ENCODE measurements around the gene NAIF1. TPM values are rescaled to one million over a fixed set of nuclear protein-coding genes. Genes with fewer than 3 reads are reported as not detected.

Gene NAIF1
- polyA plus RNA-seq, 1 of the 3 experiments (the other 2 are of a cell fraction) = 14.8 TPM

DNA sequence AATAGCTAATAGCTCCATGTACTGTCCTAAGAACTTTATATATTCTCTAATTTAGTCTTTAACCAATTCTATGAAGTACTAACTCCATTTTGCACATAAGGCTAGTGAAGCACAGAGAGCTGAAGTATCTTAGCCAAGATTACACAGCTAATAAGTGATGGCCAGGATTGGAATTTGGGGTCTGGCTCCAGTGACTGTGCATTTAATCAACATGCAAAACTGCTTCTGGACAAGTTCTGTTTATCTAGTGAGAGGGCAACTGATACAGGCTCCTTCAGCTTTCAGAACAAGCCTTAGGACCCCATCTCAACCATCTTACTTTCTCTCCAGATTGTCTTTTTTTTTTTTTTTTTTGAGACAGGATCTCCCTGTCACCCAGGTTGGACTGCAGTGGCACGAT lies 22.2 kb upstream of the NAIF1 start:
- H3K27ac ChIP-seq (ENCODE audit: low read depth in 2 of 2, low read length in 1 of 2) = no peak overlapping the region
- H3K9ac ChIP-seq = no peak overlapping the region
- H3K79me2 ChIP-seq (ENCODE audit: insufficient read depth) = peaks cover 93% of the 10 kb centered on the region
- no peaks in the 10 kb centered on the region for H3K9me3 ChIP-seq
- no peak overlapping the region for H2AFZ ChIP-seq (ENCODE audit: low read depth)
- no peaks in the 10 kb centered on the region for H3K9me2 ChIP-seq
- H3F3A ChIP-seq (replicated peaks; ENCODE audit: insufficient read depth) = peaks cover 19% of the 10 kb centered on the region
- ChIA-PET POLR2A (no interaction called here), CTCF (interaction anchor here (0.6 to 4.2 kb wide), 2 partner anchors 28 to 50 kb away, joined by 4 to 23 read pairs; no protein-coding TSS in a partner anchor)
- peaks cover 28 to 33% of the 10 kb centered on the region in 2 experiments for H3K4me1 ChIP-seq (ENCODE audit: control insufficient read depth in 1 of 2, insufficient read depth in 2 of 2, low read depth in 1 of 2, low read length in 1 of 2)
- WGBS (ENCODE audit: low lambda C conversion rate) = 90% methylated on average over 1 of the region's 1 CpG
- H3K36me3 ChIP-seq (replicated peaks in 1 of 2; ENCODE audit: control insufficient read depth in 1 of 2, insufficient read depth in 2 of 2, low read length in 1 of 2) = no peaks in the 10 kb centered on the region
- DNase-seq = no peak
- no peaks in the 10 kb centered on the region for H4K20me1 ChIP-seq (ENCODE audit: insufficient read depth)
- no peak overlapping the region for H3K4me2 ChIP-seq
- TF ChIP-seq, protein P1, sequence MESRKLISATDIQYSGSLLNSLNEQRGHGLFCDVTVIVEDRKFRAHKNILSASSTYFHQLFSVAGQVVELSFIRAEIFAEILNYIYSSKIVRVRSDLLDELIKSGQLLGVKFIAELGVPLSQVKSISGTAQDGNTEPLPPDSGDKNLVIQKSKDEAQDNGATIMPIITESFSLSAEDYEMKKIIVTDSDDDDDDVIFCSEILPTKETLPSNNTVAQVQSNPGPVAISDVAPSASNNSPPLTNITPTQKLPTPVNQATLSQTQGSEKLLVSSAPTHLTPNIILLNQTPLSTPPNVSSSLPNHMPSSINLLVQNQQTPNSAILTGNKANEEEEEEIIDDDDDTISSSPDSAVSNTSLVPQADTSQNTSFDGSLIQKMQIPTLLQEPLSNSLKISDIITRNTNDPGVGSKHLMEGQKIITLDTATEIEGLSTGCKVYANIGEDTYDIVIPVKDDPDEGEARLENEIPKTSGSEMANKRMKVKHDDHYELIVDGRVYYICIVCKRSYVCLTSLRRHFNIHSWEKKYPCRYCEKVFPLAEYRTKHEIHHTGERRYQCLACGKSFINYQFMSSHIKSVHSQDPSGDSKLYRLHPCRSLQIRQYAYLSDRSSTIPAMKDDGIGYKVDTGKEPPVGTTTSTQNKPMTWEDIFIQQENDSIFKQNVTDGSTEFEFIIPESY (IDR thresholded peaks at IDR 0.05; ENCODE audit: borderline replicate concordance, low read depth) = no peak
- TF ChIP-seq NFIC (IDR thresholded peaks at IDR 0.05; ENCODE audit: borderline replicate concordance) (no peak), ELF1 (IDR thresholded peaks at IDR 0.05) (no peak)
- no peaks in the 10 kb centered on the region for H3K27me3 ChIP-seq (ENCODE audit: insufficient read depth)
- H3K4me3 ChIP-seq (ENCODE audit: low read depth in 2 of 2, low read length in 1 of 2) = no peak overlapping the region

DNA sequence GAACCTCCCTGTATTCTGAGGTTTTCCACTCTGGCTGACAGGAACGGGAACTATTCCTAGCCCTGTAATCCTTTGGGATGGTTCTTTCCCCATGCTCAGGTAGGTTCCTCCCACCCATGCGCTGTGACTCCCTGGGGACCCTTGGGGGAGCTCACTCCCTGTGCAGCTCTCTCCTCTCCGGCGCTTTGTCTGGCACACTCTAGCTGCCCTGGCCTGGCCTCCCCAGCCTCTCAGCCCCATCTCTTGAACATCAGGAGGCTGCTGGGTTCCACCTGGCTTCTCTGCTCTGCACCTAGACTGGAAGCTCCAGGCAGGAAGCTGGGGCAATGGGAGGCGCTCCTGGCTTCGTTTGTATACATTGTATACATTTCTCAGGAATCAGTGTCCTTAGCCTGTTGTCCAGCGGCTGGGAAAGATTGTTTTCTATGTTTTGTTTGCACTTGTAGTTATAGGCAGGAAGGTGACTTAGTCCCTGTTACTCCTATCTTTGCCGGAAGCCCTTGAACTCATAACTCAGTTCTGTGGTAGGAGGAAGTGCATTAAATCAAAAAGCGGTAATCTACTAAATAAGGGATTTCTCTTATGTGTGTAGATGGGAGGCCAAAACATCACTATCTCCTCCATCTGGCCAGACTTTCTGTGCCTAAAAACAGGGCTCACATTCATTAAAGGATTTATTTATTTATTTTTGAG lies 21.3 kb upstream of the NAIF1 start:
- Histone ChIP-seq H3K79me2 (ENCODE audit: insufficient read depth) (peaks cover 98% of the 10 kb centered on the region), H3K27me3 (ENCODE audit: insufficient read depth) (no peaks in the 10 kb centered on the region), H3K4me3 (ENCODE audit: low read depth in 2 of 2, low read length in 1 of 2) (no peak overlapping the region), H3K9me2 (no peaks in the 10 kb centered on the region), H3K27ac (ENCODE audit: low read depth in 2 of 2, low read length in 1 of 2) (no peak overlapping the region), H3K4me2 (no peak overlapping the region), H3K36me3 (replicated peaks in 1 of 2; ENCODE audit: control insufficient read depth in 1 of 2, insufficient read depth in 2 of 2, low read length in 1 of 2) (no peaks in the 10 kb centered on the region), H3K9ac (no peak overlapping the region), H2AFZ (ENCODE audit: low read depth) (no peak overlapping the region), H4K20me1 (ENCODE audit: insufficient read depth) (no peaks in the 10 kb centered on the region), H3K9me3 (no peaks in the 10 kb centered on the region), H3F3A (replicated peaks; ENCODE audit: insufficient read depth) (peaks cover 12% of the 10 kb centered on the region), H3K4me1 (ENCODE audit: control insufficient read depth in 1 of 2, insufficient read depth in 2 of 2, low read depth in 1 of 2, low read length in 1 of 2) (peaks cover 22 to 27% of the 10 kb centered on the region in 2 experiments)
- no peak for DNase-seq
- POLR2A ChIA-PET = no interaction called here
- CTCF ChIA-PET = interaction anchor here (1.1 to 4.2 kb wide), 2 partner anchors 14 to 29 kb away, joined by 3 to 23 read pairs; no protein-coding TSS in a partner anchor
- 84% methylated on average over 9 of the region's 9 CpGs for WGBS (ENCODE audit: low lambda C conversion rate)
- TF ChIP-seq FOSL2 (IDR thresholded peaks at IDR 0.05; ENCODE audit: borderline replicate concordance, low read depth) (no peak), SIN3A (IDR thresholded peaks at IDR 0.05; ENCODE audit: borderline replicate concordance, low read depth, low read length) (no peak), SMC3 (IDR thresholded peaks at IDR 0.05; ENCODE audit: low read depth, low read length) (no peak), RFX5 (IDR thresholded peaks at IDR 0.05; ENCODE audit: low read length) (no peak), NRF1 (IDR thresholded peaks at IDR 0.05; ENCODE audit: low read depth, low read length) (no peak), JUND (IDR thresholded peaks at IDR 0.05) (no peak), FOXM1 (IDR thresholded peaks at IDR 0.05; ENCODE audit: low read depth) (no peak), NFIC (IDR thresholded peaks at IDR 0.05; ENCODE audit: borderline replicate concordance) (no peak), RAD21 (IDR thresholded peaks at IDR 0.05; ENCODE audit: low read length) (no peak), EP300 (IDR thresholded peaks at IDR 0.05; ENCODE audit: borderline replicate concordance in 1 of 2, low read depth in 1 of 2, low read length in 1 of 2) (no peak), YY1 (IDR thresholded peaks at IDR 0.05; ENCODE audit: low read depth) (no peak), MEF2A (IDR thresholded peaks at IDR 0.05; ENCODE audit: borderline replicate concordance, low read depth) (no peak), TEAD4 (IDR thresholded peaks at IDR 0.05; ENCODE audit: borderline replicate concordance, insufficient read depth) (no peak)
- TF ChIP-seq, protein P2, sequence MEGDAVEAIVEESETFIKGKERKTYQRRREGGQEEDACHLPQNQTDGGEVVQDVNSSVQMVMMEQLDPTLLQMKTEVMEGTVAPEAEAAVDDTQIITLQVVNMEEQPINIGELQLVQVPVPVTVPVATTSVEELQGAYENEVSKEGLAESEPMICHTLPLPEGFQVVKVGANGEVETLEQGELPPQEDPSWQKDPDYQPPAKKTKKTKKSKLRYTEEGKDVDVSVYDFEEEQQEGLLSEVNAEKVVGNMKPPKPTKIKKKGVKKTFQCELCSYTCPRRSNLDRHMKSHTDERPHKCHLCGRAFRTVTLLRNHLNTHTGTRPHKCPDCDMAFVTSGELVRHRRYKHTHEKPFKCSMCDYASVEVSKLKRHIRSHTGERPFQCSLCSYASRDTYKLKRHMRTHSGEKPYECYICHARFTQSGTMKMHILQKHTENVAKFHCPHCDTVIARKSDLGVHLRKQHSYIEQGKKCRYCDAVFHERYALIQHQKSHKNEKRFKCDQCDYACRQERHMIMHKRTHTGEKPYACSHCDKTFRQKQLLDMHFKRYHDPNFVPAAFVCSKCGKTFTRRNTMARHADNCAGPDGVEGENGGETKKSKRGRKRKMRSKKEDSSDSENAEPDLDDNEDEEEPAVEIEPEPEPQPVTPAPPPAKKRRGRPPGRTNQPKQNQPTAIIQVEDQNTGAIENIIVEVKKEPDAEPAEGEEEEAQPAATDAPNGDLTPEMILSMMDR (IDR thresholded peaks at IDR 0.05) = no peak
- TF ChIP-seq, protein P3, sequence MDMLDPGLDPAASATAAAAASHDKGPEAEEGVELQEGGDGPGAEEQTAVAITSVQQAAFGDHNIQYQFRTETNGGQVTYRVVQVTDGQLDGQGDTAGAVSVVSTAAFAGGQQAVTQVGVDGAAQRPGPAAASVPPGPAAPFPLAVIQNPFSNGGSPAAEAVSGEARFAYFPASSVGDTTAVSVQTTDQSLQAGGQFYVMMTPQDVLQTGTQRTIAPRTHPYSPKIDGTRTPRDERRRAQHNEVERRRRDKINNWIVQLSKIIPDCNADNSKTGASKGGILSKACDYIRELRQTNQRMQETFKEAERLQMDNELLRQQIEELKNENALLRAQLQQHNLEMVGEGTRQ (IDR thresholded peaks at IDR 0.05; ENCODE audit: borderline replicate concordance, low read depth, low read length) = no peak
- TF ChIP-seq, protein P4, sequence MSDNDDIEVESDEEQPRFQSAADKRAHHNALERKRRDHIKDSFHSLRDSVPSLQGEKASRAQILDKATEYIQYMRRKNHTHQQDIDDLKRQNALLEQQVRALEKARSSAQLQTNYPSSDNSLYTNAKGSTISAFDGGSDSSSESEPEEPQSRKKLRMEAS (IDR thresholded peaks at IDR 0.05; ENCODE audit: low read depth) = no peak
- TF ChIP-seq, protein P5, sequence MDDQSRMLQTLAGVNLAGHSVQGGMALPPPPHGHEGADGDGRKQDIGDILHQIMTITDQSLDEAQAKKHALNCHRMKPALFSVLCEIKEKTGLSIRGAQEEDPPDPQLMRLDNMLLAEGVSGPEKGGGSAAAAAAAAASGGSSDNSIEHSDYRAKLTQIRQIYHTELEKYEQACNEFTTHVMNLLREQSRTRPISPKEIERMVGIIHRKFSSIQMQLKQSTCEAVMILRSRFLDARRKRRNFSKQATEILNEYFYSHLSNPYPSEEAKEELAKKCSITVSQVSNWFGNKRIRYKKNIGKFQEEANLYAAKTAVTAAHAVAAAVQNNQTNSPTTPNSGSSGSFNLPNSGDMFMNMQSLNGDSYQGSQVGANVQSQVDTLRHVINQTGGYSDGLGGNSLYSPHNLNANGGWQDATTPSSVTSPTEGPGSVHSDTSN (IDR thresholded peaks at IDR 0.05) = no peak

All from SK-N-SH (cell line).